ENCODE measurements around the gene SETX. TPM values are rescaled to one million over a fixed set of nuclear protein-coding genes. Genes with fewer than 3 reads are reported as not detected.

Gene SETX
- 38.5 TPM for polyA plus RNA-seq
- long read RNA-seq, donor 1 = 0 reads
- long read RNA-seq, donor 2, partial matches to known transcripts = 6 of 6 reads
- long read RNA-seq, donor 2, other reads (novel, unspliced or antisense) = 0 of 6 reads
- long read RNA-seq, donor 3 = 0 reads
- long read RNA-seq, donor 4 = 0 reads
- long read RNA-seq, donor 5 = 0 reads
- long read RNA-seq, donor 6, full-length matches to known transcripts = 1 of 9 reads
- long read RNA-seq, donor 6, partial matches to known transcripts = 8 of 9 reads
- long read RNA-seq, donor 6, other reads (novel, unspliced or antisense) = 0 of 9 reads
- long read RNA-seq, donor 7 = 0 reads
- long read RNA-seq, donor 8, partial matches to known transcripts = 5 of 5 reads
- long read RNA-seq, donor 8, other reads (novel, unspliced or antisense) = 0 of 5 reads
- long read RNA-seq, donor 9, partial matches to known transcripts = 0 of 1 reads
- long read RNA-seq, donor 9, other reads (novel, unspliced or antisense) = 0 of 1 reads
- long read RNA-seq, donor 10 = 0 reads
- long read RNA-seq, donor 11 = 0 reads

DNA sequence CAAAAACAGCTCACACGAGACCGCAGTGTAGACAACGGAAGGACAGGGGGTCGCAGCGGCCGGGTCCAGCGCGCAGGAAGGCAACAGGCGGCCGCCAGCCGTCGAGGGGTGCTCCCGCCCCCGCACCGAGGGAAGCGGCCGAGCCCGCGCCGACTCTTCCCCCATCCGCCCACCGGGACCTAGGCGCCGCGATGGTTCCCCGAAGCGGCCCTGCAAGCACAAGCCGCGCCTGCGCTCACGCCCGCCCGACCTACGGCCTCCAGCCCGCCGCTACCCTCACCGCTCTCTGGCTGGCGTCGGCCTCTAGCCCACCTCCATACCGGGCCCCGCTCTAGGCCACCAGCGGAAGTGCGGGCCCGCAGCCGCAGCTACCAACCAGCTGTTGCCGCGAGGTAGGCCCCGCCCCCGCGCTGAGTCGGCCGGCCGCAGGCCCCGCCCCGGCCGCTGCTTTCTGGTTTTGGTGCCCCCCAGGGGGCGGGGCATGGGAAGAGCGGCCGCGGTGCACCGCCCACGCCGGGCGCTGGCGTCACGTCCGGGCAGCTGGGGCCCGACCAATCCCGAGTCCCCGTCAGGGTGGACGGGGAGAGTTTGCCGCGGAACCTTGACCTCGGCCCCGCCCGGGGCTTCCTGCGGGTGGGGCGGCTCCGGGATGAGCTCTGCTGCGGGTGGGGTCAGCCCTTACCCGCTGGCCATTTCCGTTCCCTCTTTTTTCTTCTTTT lies at the start of gene SETX:
SETX (minus strand) TSS at position 350 of the 719 bp plus-strand sequence. CDS start 5,558 bp downstream, outside the sequence.
- peaks cover 5% of the 10 kb centered on the region for H3K9me3 ChIP-seq (ENCODE audit: control insufficient read depth, low read depth, low read length)
- H3K36me3 ChIP-seq (ENCODE audit: control insufficient read depth, insufficient read depth, low read length) = peaks cover 27% of the 10 kb centered on the region
- H3K27ac ChIP-seq (ENCODE audit: low read length) = peak within 1 kb of the TSS; percentile 84
- H3K27me3 ChIP-seq (ENCODE audit: control insufficient read depth, insufficient read depth, low read length) = no peaks in the 10 kb centered on the region
- H3K4me1 ChIP-seq (ENCODE audit: control insufficient read depth, insufficient read depth, low read length) = peaks cover 14% of the 10 kb centered on the region
- H3K4me3 ChIP-seq (ENCODE audit: low read length) = peak within 1 kb of the TSS; percentile 84
- no CpG with 5 or more reads among the region's 82 CpGs for WGBS (ENCODE audit: insufficient coverage, low lambda C conversion rate)
- DNase-seq = peak; percentile 98 to 99

- H3K4me3 ChIP-seq (ENCODE audit: low read length) = no peak overlapping the region
- peaks cover 10% of the 10 kb centered on the region for H3K27me3 ChIP-seq (ENCODE audit: control insufficient read depth, insufficient read depth, low read length)
- H3K27ac ChIP-seq (ENCODE audit: low read length) = no peak overlapping the region
- WGBS (ENCODE audit: insufficient coverage, low lambda C conversion rate) = 87% methylated on average over 6 of the region's 9 CpGs
- no peak for DNase-seq
- peaks cover 4% of the 10 kb centered on the region for H3K4me1 ChIP-seq (ENCODE audit: control insufficient read depth, insufficient read depth, low read length)
- peaks cover 19% of the 10 kb centered on the region for H3K36me3 ChIP-seq (ENCODE audit: control insufficient read depth, insufficient read depth, low read length)
- H3K9me3 ChIP-seq (ENCODE audit: control insufficient read depth, low read depth, low read length) = no peaks in the 10 kb centered on the region
These were observed 49.6 kb upstream of the SETX start for GRCh38 chr9:132404228-132404881.

GRCh38 chr9:132401824-132402223 lies 47.0 kb upstream of the SETX start:
- Histone ChIP-seq H3K27me3 (ENCODE audit: control insufficient read depth, insufficient read depth, low read length) (no peaks in the 10 kb centered on the region), H3K4me1 (ENCODE audit: control insufficient read depth, insufficient read depth, low read length) (peaks cover 4% of the 10 kb centered on the region), H3K4me3 (ENCODE audit: low read length) (no peak overlapping the region), H3K36me3 (ENCODE audit: control insufficient read depth, insufficient read depth, low read length) (peaks cover 36% of the 10 kb centered on the region), H3K27ac (ENCODE audit: low read length) (no peak overlapping the region), H3K9me3 (ENCODE audit: control insufficient read depth, low read depth, low read length) (no peaks in the 10 kb centered on the region)
- DNase-seq = no peak
- 90% methylated on average over 2 of the region's 4 CpGs for WGBS (ENCODE audit: insufficient coverage, low lambda C conversion rate)

GRCh38 chr9:132395560-132395959 lies 40.8 kb upstream of the SETX start:
- no peaks in the 10 kb centered on the region for H3K9me3 ChIP-seq (ENCODE audit: control insufficient read depth, low read depth, low read length)
- peaks cover 69% of the 10 kb centered on the region for H3K36me3 ChIP-seq (ENCODE audit: control insufficient read depth, insufficient read depth, low read length)
- H3K4me1 ChIP-seq (ENCODE audit: control insufficient read depth, insufficient read depth, low read length) = no peaks in the 10 kb centered on the region
- H3K27ac ChIP-seq (ENCODE audit: low read length) = no peak overlapping the region
- no CpG with 5 or more reads among the region's 11 CpGs for WGBS (ENCODE audit: insufficient coverage, low lambda C conversion rate)
- H3K4me3 ChIP-seq (ENCODE audit: low read length) = no peak overlapping the region
- no peak for DNase-seq
- H3K27me3 ChIP-seq (ENCODE audit: control insufficient read depth, insufficient read depth, low read length) = no peaks in the 10 kb centered on the region

DNA sequence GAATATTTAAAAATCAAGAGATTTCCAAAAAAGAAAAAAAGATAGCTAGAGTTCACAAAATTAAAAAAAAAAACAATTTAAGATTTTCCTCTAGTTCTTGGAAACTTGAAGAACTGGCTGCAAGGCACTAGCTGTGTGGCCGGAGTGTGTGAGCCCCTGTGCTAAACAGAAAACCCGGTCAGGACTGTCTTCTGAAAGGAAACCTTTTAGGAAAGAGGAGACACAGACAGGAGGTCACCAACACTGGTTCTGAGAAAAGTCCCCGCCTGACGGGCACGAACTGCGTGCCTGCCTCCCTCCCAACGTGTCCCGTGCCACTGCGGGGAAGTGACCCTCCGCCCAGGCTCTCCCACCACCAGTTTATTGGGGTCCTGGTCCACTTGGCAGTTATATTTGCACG lies 36.7 kb upstream of the SETX start:
- H3K4me3 ChIP-seq (ENCODE audit: low read length) = no peak overlapping the region
- no peaks in the 10 kb centered on the region for H3K9me3 ChIP-seq (ENCODE audit: control insufficient read depth, low read depth, low read length)
- WGBS (ENCODE audit: insufficient coverage, low lambda C conversion rate) = no CpG with 5 or more reads among the region's 11 CpGs
- no peaks in the 10 kb centered on the region for H3K4me1 ChIP-seq (ENCODE audit: control insufficient read depth, insufficient read depth, low read length)
- H3K27ac ChIP-seq (ENCODE audit: low read length) = no peak overlapping the region
- no peak for DNase-seq
- H3K36me3 ChIP-seq (ENCODE audit: control insufficient read depth, insufficient read depth, low read length) = peaks cover 78% of the 10 kb centered on the region
- H3K27me3 ChIP-seq (ENCODE audit: control insufficient read depth, insufficient read depth, low read length) = no peaks in the 10 kb centered on the region

DNA sequence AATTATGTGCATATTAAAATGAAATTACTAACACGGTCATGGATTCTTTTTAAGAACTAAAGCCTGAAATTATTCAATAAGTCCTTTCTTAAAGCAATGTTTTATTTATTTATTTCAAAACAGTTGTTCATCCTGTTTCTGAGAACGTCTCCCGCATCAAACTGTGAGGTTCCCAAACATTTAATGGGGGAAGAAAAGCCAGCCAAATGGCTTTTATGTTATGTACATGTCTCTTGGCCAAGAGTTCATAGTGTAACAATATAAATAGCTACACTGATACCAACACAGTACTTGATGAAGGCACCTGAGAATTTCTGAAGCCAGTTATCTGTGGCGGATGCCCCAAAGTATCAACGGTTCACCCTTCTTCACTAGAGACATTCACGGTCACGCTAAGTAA lies 36.2 kb upstream of the SETX start:
- H3K4me3 ChIP-seq (ENCODE audit: low read length) = no peak overlapping the region
- WGBS (ENCODE audit: insufficient coverage, low lambda C conversion rate) = 8% methylated on average over 1 of the region's 7 CpGs
- peaks cover 77% of the 10 kb centered on the region for H3K36me3 ChIP-seq (ENCODE audit: control insufficient read depth, insufficient read depth, low read length)
- no peak overlapping the region for H3K27ac ChIP-seq (ENCODE audit: low read length)
- no peaks in the 10 kb centered on the region for H3K27me3 ChIP-seq (ENCODE audit: control insufficient read depth, insufficient read depth, low read length)
- H3K4me1 ChIP-seq (ENCODE audit: control insufficient read depth, insufficient read depth, low read length) = no peaks in the 10 kb centered on the region
- no peak for DNase-seq
- H3K9me3 ChIP-seq (ENCODE audit: control insufficient read depth, low read depth, low read length) = no peaks in the 10 kb centered on the region

DNA sequence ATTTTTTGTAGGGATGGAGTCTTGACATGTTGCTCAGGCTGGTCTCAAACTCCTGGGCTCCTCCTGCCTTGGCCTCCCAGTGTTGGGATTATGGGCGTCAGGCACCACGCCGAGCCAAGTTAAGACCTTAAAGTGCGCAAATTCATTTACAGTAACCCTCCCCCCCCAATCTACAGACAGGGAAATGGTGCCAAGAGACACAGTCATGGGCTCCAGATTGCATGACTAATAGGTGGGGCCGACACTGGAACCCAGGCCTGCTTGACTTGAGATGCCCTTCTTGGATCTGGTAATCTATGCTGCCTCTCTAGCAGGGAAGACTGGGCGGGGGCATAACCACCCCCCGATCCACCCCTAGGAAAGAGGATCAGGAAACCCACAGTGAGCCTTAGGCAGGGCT lies 32.3 kb upstream of the SETX start:
- Histone ChIP-seq H3K4me3 (ENCODE audit: low read length) (no peak overlapping the region), H3K36me3 (ENCODE audit: control insufficient read depth, insufficient read depth, low read length) (peaks cover 71% of the 10 kb centered on the region), H3K27me3 (ENCODE audit: control insufficient read depth, insufficient read depth, low read length) (no peaks in the 10 kb centered on the region), H3K27ac (ENCODE audit: low read length) (no peak overlapping the region), H3K4me1 (ENCODE audit: control insufficient read depth, insufficient read depth, low read length) (no peaks in the 10 kb centered on the region), H3K9me3 (ENCODE audit: control insufficient read depth, low read depth, low read length) (no peaks in the 10 kb centered on the region)
- no peak for DNase-seq
- no CpG with 5 or more reads among the region's 7 CpGs for WGBS (ENCODE audit: insufficient coverage, low lambda C conversion rate)

GRCh38 chr9:132384376-132384775 lies 29.6 kb upstream of the SETX start:
- no peak overlapping the region for H3K4me3 ChIP-seq (ENCODE audit: low read length)
- WGBS (ENCODE audit: insufficient coverage, low lambda C conversion rate) = 87% methylated on average over 3 of the region's 8 CpGs
- H3K27me3 ChIP-seq (ENCODE audit: control insufficient read depth, insufficient read depth, low read length) = no peaks in the 10 kb centered on the region
- H3K9me3 ChIP-seq (ENCODE audit: control insufficient read depth, low read depth, low read length) = no peaks in the 10 kb centered on the region
- no peak overlapping the region for H3K27ac ChIP-seq (ENCODE audit: low read length)
- H3K4me1 ChIP-seq (ENCODE audit: control insufficient read depth, insufficient read depth, low read length) = no peaks in the 10 kb centered on the region
- no peak for DNase-seq
- H3K36me3 ChIP-seq (ENCODE audit: control insufficient read depth, insufficient read depth, low read length) = peaks cover 54% of the 10 kb centered on the region

DNA sequence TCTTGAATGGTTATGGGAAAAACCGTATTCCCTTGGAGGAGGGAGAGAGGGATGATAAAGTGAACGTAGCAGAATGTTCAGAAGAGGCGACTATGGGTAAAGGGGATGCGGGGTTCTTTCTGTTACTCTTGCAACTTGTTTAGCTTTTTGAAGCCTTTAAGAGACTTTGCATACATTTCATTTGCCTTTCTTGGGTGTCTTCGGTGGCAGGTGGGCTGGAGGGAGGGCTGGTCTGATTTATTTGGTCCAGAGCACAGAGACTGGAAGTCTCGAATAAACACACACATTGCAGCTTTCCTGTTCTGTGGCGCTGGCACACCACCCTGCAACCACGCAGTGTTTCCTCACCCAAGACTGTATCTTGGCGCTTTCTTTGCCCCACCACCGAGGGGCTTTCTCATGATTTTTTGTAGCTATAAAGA lies 28.7 kb upstream of the SETX start:
- H3K4me3 ChIP-seq (ENCODE audit: low read length) = no peak overlapping the region
- H3K36me3 ChIP-seq (ENCODE audit: control insufficient read depth, insufficient read depth, low read length) = peaks cover 53% of the 10 kb centered on the region
- WGBS (ENCODE audit: insufficient coverage, low lambda C conversion rate) = 93% methylated on average over 3 of the region's 10 CpGs
- H3K9me3 ChIP-seq (ENCODE audit: control insufficient read depth, low read depth, low read length) = no peaks in the 10 kb centered on the region
- no peaks in the 10 kb centered on the region for H3K27me3 ChIP-seq (ENCODE audit: control insufficient read depth, insufficient read depth, low read length)
- H3K4me1 ChIP-seq (ENCODE audit: control insufficient read depth, insufficient read depth, low read length) = no peaks in the 10 kb centered on the region
- no peak overlapping the region for H3K27ac ChIP-seq (ENCODE audit: low read length)
- DNase-seq = no peak

- no peak overlapping the region for H3K4me3 ChIP-seq (ENCODE audit: low read length)
- no peak for DNase-seq
- no peaks in the 10 kb centered on the region for H3K4me1 ChIP-seq (ENCODE audit: control insufficient read depth, insufficient read depth, low read length)
- peaks cover 56% of the 10 kb centered on the region for H3K36me3 ChIP-seq (ENCODE audit: control insufficient read depth, insufficient read depth, low read length)
- H3K27ac ChIP-seq (ENCODE audit: low read length) = no peak overlapping the region
- H3K9me3 ChIP-seq (ENCODE audit: control insufficient read depth, low read depth, low read length) = no peaks in the 10 kb centered on the region
- no peaks in the 10 kb centered on the region for H3K27me3 ChIP-seq (ENCODE audit: control insufficient read depth, insufficient read depth, low read length)
- 94% methylated on average over 2 of the region's 9 CpGs for WGBS (ENCODE audit: insufficient coverage, low lambda C conversion rate)
These were observed 27.3 kb upstream of the SETX start for GRCh38 chr9:132381966-132382541.

All from large intestine (tissue), 12 donors.